KMS-11 (cell line): Measurements from ENCODE around the gene LDB2.
"Not testable (repeated sequence)": the region's sequence is repeated elsewhere in the genome, so short reads cannot be mapped to it uniquely, and the experiment has no call there.

ENCODE experiments used
- H2AFZ ChIP-seq: fragments of 200-600 bp; sonication (generic); 2 replicates; pipeline ENCODE4 v1.6.1; 2016; ENCODE audit warnings: antibody characterized with exemption, mixed run types, low read depth
- H3K27ac ChIP-seq: fragments of 200-600 bp; sonication (generic); 2 replicates; pipeline ENCODE4 v1.6.1; 2016; ENCODE audit warnings: mild to moderate bottlenecking, mixed run types
- H3K27me3 ChIP-seq: fragments of 200-600 bp; sonication (generic); 2 replicates; pipeline ENCODE4 v1.6.1; 2017; ENCODE audit warnings: mild to moderate bottlenecking, low read depth, mixed run types, moderate library complexity; ENCODE audit not compliant: insufficient read depth
- H3K36me3 ChIP-seq: fragments of 200-600 bp; sonication (generic); 2 replicates; pipeline ENCODE4 v1.6.1; 2017; ENCODE audit warnings: mild to moderate bottlenecking, mixed run types; ENCODE audit not compliant: insufficient read depth
- H3K4me1 ChIP-seq: fragments of 200-600 bp; sonication (generic); 2 replicates; pipeline ENCODE4 v1.6.1; 2016; ENCODE audit warnings: mild to moderate bottlenecking, low read depth, mixed run types; ENCODE audit not compliant: poor library complexity, severe bottlenecking
- H3K4me2 ChIP-seq: fragments of 200-600 bp; sonication (generic); 2 replicates; pipeline ENCODE4 v1.7.0; 2016; ENCODE audit warnings: mild to moderate bottlenecking, mixed run types
- H3K4me3 ChIP-seq: fragments of 200-600 bp; sonication (generic); IDR thresholded peaks from 2 replicates; pipeline ENCODE4 v1.6.1; 2017; ENCODE audit warnings: low read depth, low read length, mixed read lengths; ENCODE audit not compliant: insufficient read depth
- H3K79me2 ChIP-seq: fragments of 200-600 bp; sonication (generic); 2 replicates; pipeline ENCODE4 v1.6.1; 2016; ENCODE audit warnings: low read depth, mixed run types; ENCODE audit not compliant: insufficient read depth
- H3K9ac ChIP-seq: fragments of 200-600 bp; sonication (generic); 2 replicates; pipeline ENCODE4 v1.6.1; 2016; ENCODE audit warnings: mild to moderate bottlenecking, mixed run types
- H4K20me1 ChIP-seq: fragments of 200-600 bp; sonication (generic); 2 replicates; pipeline ENCODE4 v1.6.1; 2016; ENCODE audit warnings: mild to moderate bottlenecking, mixed run types; ENCODE audit not compliant: insufficient read depth
- CTCF ChIP-seq: fragments of 200-600 bp; sonication (generic); conservative IDR thresholded peaks from 2 replicates; pipeline ENCODE4 v1.6.1; 2017; ENCODE audit warnings: low read depth, mild to moderate bottlenecking, antibody characterized with exemption, low read length, moderate library complexity, mixed read lengths

LDB2 gene

GRCh38 chr4:16636912-16637630, 261.4 kb downstream of the LDB2 start:
- no peak overlapping the region for H2AFZ ChIP-seq
- no peaks in the 10 kb centered on the region for H4K20me1 ChIP-seq
- no peaks in the 10 kb centered on the region for H3K36me3 ChIP-seq
- no peak for TF ChIP-seq CTCF
- H3K4me2 ChIP-seq: no peak overlapping the region
- no peak overlapping the region for H3K9ac ChIP-seq
- no peaks in the 10 kb centered on the region for H3K79me2 ChIP-seq
- H3K4me1 ChIP-seq: no peaks in the 10 kb centered on the region
- no peak overlapping the region for H3K4me3 ChIP-seq
- no peaks in the 10 kb centered on the region for H3K27me3 ChIP-seq
- H3K27ac ChIP-seq: no peak overlapping the region

DNA sequence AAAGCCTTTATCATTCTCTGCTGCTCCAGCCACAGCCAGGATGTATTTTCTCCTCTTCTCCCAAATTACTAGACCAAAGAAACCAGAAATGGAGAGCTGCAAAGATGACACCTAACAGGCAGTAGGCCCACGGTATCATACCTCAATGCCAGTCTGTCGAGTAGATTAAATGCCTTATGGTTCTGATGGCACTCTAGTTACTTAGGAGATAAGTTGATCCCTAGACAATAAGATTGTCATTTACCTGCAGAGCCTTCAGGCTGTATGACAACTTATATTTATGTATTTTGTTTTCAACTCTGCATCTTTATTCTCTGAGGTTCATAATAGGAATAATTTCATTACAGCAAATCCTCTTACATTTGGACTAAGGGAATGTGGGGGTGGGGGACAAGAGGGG, 262.1 kb downstream of the LDB2 start:
- Histone ChIP-seq H3K27me3 (no peaks in the 10 kb centered on the region), H3K4me1 (no peaks in the 10 kb centered on the region), H3K27ac (no peak overlapping the region), H3K79me2 (no peaks in the 10 kb centered on the region), H3K36me3 (no peaks in the 10 kb centered on the region), H3K4me2 (no peak overlapping the region), H4K20me1 (no peaks in the 10 kb centered on the region), H3K9ac (no peak overlapping the region), H3K4me3 (no peak overlapping the region), H2AFZ (no peak overlapping the region)
- TF ChIP-seq CTCF: no peak

GRCh38 chr4:16629274-16629673, 269.2 kb downstream of the LDB2 start:
- not testable (repeated sequence) for H3K36me3 ChIP-seq, H3K27me3 ChIP-seq, H3K9ac ChIP-seq, H3K79me2 ChIP-seq, H2AFZ ChIP-seq, H3K4me1 ChIP-seq, H3K27ac ChIP-seq, H4K20me1 ChIP-seq, H3K4me3 ChIP-seq, H3K4me2 ChIP-seq

GRCh38 chr4:16628835-16629234, 269.6 kb downstream of the LDB2 start:
- H3K4me3 ChIP-seq, H3K27ac ChIP-seq, H3K36me3 ChIP-seq, H4K20me1 ChIP-seq, H3K4me1 ChIP-seq, H2AFZ ChIP-seq, H3K27me3 ChIP-seq, H3K79me2 ChIP-seq, H3K4me2 ChIP-seq, H3K9ac ChIP-seq: not testable (repeated sequence)

- Histone ChIP-seq H3K27ac (no peak overlapping the region), H3K4me2 (no peak overlapping the region), H3K4me3 (no peak overlapping the region), H3K36me3 (no peaks in the 10 kb centered on the region), H4K20me1 (no peaks in the 10 kb centered on the region), H3K79me2 (no peaks in the 10 kb centered on the region), H3K4me1 (no peaks in the 10 kb centered on the region), H3K9ac (no peak overlapping the region), H3K27me3 (no peaks in the 10 kb centered on the region), H2AFZ (no peak overlapping the region)
- no peak for TF ChIP-seq CTCF
These were observed 270.4 kb downstream of the LDB2 start for GRCh38 chr4:16627999-16628398.
